GM11168 (cell line): ENCODE data around the gene TRPC3.

ENCODE experiments used
- in situ Hi-C: fragments of 300-500 bp; cut with MboI; formaldehyde crosslinking; loops from one replicate; pipeline ENCODE4 v1.12.0; 2022; ENCODE audit warnings: low sequenced_read_pairs; ENCODE audit not compliant: unreplicated experiment

Gene TRPC3

DNA sequence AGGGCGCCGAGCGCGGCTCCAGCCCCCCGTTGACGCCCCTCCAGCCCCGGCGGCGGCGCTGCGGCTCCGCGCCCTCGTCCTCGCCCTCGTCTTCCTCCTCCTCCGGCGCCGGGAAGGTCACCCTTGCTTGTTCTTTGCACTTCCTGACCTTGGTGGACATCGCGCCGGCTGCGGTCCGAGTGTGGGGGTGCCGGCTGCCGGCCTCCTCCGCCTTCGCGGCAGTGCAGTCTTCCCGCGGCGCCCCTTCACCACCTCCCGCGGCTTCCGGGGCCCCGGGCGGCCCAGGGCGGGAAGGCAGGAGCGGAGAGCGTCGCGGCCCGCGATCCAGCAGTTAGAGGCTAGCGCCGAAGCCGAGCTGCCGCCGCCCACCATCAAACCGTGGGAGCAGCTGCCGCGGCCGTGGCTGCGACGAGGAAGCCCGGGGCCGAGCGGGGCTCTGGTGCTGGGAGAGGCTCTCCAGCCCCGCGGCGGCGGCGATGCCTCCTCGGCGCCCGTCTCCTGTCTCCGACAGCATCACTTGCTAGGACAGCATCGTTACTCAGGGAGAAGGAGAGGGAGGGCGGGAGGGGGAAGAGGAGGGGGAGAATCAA lies at the start of gene TRPC3:
TRPC3 (minus strand) TSS at position 540 of the 590 bp plus-strand sequence; CDS start at position 160, 380 bp downstream.
- in situ Hi-C loops: no loop called here

DNA sequence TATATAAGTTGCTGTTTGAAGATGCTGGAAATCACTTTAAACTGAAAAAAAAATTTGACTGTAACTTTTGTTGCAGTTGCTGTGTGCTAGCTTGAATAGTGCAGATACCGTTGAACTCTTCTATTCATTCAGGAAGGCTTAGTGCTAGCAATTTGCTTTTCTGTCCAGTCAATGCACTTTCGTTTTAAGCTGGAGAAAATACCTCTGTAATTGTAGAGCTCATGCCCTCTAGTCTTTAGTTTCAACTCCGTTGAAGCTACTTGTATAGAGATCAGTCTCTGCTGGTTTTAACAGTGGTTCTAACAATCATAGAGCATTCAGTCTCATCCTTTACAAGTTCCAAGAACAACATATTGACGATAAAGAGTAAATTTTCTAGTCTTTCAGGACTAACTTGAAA lies 49.0 kb upstream of the TRPC3 start:
- in situ Hi-C loops: no loop called here

DNA sequence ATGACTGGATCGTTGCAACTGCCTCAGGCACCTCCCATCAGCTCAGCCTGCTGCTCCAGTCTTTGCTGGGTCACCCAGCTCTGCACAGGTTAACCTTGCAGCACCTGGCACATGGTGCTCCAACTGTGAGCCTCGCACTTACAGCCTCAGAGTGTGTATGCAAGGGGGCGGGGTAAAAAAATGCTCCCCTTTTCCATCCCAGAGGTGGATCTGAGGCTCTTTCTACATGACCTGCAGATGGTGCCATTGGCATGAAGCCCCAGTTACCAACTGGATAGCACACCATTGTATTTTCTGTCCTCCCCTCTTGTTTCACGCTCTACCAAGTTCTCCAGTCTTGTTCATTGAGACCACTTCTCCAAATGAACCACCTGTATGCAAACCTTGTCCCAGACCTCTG lies 46.2 kb upstream of the TRPC3 start:
- in situ Hi-C loops: no loop called here

DNA sequence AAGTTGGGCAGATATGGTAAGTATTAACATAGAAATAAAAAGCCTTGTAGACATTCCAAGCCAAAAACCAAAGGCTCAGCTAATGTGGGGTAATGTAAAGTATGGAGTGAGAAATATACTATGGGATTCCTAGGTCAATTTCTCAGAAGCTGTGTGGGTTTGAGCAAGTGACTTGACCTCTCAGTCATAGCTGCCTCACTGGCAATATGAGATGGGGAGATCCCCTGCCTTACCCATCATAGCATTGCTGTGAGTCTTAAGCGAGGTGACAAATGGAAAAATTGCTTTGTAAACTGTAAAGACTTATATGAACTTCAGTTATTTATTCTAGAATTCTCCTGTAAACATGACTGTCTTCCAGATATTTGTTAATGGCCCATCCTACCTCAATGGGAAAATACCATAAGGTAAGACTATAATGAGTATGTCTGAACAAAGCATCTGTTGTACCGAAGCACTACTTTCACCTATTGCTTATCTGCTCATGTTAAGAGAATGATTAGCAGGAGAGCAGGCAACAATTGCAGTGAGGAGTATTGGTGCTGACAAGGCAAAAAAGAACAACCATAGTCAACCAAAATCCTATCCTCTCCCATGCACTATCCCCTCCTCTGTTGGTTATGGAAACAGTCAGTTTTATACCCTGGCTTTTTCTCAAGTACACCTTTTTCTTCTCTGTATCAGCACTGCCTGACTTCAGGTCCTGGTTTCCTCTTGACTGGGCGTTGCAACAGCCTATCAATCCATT lies 44.1 kb upstream of the TRPC3 start:
- in situ Hi-C loops: no loop called here

DNA sequence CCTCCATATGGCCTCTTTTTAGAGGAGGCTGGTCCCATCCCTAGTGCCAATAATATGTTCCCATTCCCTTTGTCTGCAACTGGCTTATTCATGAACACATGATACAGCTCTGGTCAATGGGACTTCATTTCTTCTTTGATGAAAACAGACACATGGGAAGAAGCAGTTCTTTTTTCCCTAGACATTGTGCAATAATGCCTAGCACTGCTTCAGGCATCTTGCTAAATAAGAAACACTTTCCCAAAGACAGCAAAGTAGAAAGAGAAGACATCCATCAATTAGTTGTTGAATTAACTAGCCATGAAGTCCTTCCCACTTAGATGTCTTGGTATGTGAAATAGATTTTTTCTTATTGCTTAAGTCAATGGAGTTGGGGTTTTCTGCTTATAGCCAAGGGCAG lies 40.1 kb upstream of the TRPC3 start:
- in situ Hi-C loops: no loop called here

DNA sequence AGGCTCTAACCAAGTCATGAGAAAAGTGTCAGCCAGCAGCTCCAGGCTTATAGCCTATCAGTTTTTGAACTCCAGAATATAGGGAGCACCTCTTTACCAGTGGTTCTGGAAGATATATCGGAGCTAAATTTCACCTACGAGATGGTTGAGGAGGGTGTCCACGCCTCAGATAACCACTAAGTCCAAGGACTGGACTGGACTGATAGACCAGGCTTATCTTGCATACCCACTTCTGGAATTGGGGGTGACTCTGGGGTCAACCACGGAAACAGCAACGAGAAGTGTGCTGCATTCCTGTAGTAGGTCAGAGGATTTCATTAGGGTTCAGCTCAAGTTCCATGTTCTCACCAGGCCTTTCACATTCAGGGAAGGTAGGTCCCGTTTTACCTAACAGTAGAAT lies 38.6 kb upstream of the TRPC3 start:
- in situ Hi-C loops: no loop called here

DNA sequence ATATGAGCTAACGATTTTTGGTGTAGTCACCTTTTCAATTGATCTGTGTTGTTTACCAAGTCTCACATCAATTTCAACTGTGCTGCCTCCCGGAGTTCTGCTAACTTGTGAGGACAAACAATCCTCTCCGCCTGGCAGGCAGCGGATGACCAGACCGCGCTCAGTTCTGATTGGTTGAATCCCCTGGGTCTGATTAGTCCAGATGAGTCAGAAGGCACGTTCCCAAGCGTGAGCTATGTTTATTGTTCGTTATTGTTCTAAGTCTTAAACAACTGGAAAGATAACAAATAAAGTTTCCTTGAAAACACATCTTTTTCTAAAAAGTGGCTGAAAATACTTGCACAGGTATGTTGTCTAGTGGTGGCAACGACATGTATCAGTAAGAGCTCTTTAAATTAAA lies 37.9 kb upstream of the TRPC3 start:
- in situ Hi-C loops: no loop called here

DNA sequence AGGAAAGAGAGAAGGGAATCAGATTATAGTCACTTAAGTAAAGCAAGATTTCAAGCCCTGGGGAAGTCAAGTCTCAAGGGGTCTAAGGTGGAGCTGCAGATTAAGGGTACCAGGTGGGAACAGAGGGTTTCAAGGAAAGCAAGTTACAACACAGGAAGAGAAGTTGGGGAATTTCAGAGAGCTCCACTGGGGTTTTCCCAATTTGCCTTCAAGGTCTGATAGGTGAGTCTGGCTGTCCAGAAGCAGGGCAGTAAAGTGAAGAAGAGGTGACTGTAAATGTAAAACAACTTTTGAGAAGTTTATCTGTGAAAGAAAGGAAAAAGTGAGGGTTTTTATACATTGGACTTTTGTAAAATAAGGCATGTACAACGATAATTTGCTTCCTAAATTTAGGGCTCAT lies 37.1 kb upstream of the TRPC3 start:
- in situ Hi-C loops: no loop called here

DNA sequence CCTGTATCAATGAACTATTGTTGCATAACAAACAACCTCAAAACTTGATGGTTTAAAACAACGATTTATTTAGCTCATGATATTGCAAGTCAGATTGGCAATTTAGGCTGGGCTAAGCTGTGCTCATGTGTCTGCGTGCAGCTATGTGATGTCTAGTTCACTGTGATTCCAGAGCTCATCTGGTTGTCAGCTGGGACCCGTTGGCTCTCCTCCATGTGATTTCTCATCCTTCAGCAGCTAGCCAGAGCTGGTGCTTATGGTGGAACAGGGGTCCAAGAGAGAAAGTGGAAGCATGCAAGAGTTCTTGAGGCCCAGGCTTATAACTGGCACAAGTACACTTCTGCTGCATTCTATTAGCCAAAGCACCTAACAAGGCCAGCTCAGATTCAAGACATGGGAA lies 28.8 kb upstream of the TRPC3 start:
- in situ Hi-C loops: no loop called here

DNA sequence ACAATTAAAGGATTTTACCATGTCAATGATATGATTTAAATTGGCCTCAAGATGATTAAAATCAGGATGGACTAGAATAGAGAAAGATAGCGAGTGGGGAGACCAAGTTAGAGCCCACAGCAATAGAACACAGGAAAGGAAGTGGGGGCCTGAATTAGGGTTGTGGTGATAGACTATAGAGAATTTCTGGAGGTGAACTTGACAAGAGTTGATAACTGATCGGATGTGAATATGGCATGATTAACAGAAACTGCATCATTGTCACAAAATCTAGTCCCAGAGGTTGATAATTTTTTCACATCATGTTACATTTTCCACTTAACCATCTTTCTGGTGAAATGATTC lies 26.3 kb upstream of the TRPC3 start:
- in situ Hi-C loops: no loop called here

DNA sequence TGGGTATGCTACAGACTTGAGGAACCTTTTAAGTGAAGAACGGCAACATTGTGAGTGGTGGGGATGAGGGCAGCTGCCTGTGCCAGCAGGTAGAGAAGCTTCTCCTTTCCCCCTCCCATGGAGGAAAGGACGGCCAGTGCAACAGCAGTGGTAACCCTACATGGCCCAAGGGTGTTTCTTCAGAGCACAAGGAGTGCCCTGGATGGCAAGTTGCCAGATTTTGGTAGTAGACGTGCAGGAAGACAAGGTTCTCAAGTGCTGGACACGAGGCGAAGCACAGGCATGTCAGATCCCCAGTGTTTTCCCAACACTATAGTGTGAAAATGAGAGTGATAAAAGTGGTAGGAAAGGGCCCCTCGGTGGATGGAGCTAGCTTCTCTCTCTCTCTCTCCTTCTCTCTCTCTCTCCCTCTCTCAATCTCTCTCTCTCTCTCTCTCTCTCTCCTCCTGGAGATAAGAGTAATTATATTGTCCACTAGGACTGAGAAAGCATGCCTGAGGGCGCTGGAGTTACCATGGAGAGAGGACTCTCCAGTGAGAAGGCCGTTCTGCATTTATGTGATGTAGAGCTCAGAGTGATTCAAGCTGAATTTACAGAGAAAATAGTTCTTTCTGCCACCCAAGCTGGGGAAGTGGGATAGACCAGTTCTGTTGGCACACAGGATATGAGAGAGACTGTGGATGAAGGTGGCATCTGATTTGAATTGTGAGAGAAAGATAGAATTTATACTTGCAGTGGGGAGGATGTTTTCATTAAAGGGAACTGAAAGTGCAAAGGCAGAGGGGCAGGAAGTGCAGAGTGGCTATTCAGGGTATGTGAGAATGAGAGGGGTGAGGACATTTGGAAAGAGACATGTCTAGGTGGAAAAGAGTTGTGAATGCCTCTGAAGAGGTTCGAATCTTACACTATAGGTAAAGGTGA lies 25.7 kb upstream of the TRPC3 start:
- in situ Hi-C loops: no loop called here

DNA sequence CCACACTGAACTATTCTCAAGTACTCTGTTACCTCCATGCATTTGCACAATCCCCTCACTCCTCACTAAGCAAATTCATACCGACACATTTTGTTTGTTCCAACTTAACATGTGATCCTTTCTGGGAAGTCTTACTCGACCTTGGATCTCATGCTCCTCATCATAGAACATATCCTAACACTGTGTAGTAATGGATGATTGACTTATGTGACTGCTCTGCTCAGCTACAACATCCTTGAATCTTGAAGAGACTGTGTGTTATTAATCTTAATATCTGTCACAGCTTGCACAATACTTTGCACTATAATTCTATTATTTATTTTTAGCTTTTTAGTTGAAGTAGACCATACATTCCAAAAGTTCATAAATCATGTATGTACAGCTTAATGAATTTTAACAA lies 23.9 kb upstream of the TRPC3 start:
- in situ Hi-C loops: no loop called here

DNA sequence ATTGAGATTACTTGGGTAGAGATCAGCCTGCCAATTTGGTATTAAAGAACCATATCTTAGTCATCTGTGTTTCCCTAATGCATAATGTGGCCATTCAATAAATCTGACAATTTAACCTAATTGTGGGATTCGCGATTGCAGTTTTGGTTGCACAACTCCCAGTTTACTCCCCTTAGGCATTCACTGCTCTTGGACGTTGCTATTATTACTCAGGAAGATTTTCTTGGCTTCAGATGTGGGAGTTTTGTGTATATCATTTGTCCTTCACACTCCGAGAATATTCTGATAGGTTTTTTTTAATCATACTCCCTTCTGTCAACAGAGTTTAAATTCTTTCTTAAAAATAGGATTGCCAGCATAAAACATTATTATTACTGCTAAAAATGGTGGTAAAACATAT lies 22.0 kb upstream of the TRPC3 start:
- in situ Hi-C loops: no loop called here

DNA sequence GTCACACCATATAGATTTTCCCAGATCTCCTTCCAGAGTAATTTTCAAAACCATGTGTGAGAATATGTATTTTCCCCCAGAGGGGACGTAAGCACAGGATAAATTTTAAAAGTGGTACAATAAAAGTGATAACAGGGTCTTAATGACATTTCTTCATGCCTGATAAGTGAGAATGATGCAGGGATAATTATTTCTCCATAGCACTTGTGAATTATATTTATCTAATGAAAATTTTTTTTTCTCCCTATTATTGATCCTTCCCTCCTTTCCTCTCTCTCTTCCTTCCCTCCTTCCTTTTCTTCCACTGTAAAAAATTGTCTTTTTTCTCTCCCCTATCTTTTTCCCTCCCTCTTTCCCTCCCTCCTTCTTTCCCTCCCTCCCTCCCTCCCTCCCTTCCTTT lies 17.0 kb upstream of the TRPC3 start:
- in situ Hi-C loops: no loop called here

DNA sequence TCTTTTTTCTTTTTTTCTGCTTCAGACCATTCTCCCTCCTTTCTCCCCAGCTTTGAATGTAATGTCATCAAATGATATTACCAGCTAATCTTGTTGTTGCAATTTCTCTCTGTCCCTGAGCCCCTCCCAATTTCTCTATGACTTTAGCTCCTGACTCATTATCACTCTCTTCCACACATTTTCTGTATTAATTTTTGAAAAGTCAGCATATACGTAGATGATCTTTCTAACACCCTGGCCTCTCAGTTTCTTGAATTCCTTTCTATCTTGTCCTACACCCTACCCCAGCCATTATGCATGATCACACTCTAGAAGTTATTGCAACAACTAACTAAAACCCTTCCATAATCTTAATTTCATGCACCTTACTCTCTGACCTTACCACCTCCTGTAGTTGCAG lies 13.1 kb upstream of the TRPC3 start:
- in situ Hi-C loops: no loop called here

DNA sequence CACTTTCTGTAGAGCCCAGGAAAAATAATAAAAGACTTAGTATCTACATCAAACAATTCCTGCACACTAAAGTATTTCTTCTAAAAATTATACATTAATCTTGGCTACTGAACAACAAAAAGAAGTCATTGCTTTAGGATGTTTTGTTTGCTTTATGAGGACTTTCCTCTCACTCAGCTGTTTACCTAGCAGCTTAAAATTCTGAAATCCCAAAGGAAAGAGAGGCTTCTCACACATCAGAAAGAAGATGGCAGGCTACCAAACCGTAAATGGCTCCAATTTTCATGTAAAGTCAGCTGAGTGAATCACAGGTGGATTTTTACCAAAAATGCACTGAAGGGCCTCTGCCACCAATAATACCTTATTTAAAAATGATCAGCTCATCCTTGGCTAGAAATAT lies 9.0 kb upstream of the TRPC3 start:
- in situ Hi-C loops: no loop called here

DNA sequence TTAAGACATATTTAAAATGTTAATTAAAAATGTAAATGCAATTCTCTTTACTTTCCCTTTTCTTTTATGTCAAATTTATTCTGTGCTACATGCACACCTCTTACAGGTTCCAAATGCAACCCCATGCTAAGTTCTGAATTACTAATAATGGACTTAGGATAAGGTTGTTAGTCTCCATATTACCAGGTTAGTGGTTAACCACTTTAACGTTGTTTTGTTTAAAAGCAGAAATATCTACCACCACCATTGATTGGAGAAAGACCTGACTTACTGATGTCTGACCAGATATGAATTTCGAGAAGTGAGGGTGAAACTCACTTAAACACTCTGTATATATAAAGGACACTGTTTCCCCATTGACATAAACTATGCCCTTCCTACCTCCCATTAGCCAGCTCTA lies 6.9 kb upstream of the TRPC3 start:
- in situ Hi-C loops: no loop called here

DNA sequence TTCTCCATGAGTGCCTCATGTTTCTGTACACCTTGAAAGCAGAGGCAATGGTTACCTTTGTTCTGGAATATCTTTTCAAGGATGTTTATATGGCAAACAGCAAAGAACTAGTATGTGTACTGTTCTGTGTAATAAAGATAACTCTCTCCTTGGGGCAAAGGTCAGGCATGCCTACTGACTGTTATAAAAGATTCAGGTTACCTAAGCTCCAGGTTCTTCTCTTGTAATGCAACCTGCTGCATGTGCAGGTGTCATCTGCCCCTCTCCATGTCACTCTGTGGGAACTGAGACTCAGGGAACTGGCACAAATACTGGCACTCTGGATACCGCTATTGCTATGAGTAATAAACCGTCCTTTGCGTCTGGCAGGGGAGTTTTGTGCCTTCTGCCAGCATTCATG lies 5.4 kb upstream of the TRPC3 start:
- in situ Hi-C loops: no loop called here

DNA sequence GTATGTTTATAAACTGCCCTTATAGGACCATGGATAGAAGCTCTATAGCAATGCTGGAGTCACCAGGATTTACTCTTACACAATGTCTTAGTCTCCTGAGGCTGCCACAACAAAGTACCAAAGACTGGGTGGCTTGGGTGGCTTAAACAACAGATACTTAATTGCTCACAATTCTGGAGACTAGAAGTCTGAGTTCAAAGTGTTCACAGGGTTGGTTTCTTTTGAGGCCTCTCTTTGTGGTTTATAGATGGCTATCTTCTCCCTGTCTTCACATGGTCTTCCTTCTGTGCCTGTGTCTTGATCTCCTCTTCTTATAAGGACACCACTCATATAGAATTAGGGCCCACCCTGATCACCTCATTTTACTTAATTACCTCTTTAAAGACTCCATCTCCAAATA lies 2.0 kb upstream of the TRPC3 start:
- in situ Hi-C loops: no loop called here

DNA sequence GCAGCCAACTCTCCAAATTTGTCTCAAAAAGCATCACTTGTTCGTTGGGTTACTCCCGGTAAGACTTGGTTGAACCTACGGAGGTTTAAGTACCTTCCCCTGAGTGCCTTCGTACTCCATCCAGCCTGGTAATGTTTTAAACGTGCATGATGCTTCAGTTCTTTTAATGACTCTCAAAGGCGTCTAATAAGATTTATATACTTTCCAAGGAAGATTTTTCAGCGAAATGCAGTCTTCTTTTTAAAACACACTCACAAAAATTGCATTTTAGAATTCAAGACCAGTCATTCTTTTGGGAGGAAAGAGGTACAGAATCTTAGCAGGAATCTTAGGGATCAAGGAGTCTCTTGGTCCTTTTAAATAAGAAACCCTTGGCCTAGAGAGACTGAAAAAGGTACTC lies 430 bp upstream of the TRPC3 start:
- in situ Hi-C loops: no loop called here
